ENCODE data around the gene CDK3.

DNA sequence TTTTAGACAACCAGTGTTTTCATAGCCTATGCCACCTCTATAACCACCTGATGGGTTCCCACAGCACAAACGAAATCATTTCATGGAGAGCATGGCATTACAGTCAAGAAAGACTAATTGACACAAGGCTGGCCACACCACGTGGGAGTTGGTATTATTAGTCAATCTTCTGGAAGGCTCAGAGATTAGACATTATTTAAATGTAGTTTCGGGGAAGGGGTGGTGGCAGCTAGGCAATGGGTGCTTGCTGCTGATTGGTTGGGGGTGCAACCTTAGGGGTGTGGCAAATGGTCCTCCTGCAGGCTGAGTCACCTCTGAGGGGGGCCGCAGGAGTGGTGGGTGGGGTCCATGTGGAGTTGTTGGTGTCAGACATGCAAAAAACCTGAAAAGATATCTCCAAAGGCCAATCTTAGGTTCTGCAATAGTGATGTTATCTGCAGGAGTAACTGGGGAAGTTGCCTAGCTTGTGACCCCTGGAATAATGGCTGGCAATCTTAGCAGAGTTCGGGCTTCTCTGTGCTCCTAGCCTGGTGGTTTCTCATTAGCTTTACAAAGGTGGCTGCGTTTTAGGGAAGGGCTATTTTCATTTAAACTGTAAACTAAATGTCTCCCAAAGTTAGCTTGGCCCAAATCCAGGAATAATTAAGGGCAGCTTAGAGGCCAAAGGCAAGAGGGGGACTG, 17.0 kb upstream of the CDK3 start:
- TF ChIP-seq, protein P1, sequence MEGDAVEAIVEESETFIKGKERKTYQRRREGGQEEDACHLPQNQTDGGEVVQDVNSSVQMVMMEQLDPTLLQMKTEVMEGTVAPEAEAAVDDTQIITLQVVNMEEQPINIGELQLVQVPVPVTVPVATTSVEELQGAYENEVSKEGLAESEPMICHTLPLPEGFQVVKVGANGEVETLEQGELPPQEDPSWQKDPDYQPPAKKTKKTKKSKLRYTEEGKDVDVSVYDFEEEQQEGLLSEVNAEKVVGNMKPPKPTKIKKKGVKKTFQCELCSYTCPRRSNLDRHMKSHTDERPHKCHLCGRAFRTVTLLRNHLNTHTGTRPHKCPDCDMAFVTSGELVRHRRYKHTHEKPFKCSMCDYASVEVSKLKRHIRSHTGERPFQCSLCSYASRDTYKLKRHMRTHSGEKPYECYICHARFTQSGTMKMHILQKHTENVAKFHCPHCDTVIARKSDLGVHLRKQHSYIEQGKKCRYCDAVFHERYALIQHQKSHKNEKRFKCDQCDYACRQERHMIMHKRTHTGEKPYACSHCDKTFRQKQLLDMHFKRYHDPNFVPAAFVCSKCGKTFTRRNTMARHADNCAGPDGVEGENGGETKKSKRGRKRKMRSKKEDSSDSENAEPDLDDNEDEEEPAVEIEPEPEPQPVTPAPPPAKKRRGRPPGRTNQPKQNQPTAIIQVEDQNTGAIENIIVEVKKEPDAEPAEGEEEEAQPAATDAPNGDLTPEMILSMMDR (IDR thresholded peaks at IDR 0.05 in 2 of 3, conservative IDR thresholded peaks at IDR 0.05 in 1 of 3; ENCODE audit: insufficient read depth in 2 of 3, low read depth in 1 of 3, low read length in 3 of 3): no peak
- TF ChIP-seq ERF (CRISPR knock-in tag; IDR thresholded peaks at IDR 0.05): no peak
- no peak for TF ChIP-seq POLR3A (IDR thresholded peaks at IDR 0.05; ENCODE audit: borderline replicate concordance, extremely low read depth, insufficient read depth, insufficient read length)
- peak; percentile 49; the same call in 1 of the 2 replicates for TF ChIP-seq MYC (IDR thresholded peaks at IDR 0.05; ENCODE audit: low read depth, low read length)
- no peak for TF ChIP-seq MYC (CRISPR knock-in tag; IDR thresholded peaks at IDR 0.05; ENCODE audit: borderline replicate concordance, low read depth)
- 0 out of 2 replicates have a peak, but pooled peaks have one; percentile 1 for TF ChIP-seq CBFA2T2 (conservative IDR thresholded peaks at IDR 0.05)
- TF ChIP-seq, protein P2, sequence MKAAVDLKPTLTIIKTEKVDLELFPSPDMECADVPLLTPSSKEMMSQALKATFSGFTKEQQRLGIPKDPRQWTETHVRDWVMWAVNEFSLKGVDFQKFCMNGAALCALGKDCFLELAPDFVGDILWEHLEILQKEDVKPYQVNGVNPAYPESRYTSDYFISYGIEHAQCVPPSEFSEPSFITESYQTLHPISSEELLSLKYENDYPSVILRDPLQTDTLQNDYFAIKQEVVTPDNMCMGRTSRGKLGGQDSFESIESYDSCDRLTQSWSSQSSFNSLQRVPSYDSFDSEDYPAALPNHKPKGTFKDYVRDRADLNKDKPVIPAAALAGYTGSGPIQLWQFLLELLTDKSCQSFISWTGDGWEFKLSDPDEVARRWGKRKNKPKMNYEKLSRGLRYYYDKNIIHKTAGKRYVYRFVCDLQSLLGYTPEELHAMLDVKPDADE (conservative IDR thresholded peaks at IDR 0.05; ENCODE audit: control insufficient read depth, low read depth, low read length): no peak
- TF ChIP-seq ATF7 (IDR thresholded peaks at IDR 0.05): 0 out of 2 replicates have a peak, but pooled peaks have one; percentile 36
- no peak for TF ChIP-seq BRCA1 (IDR thresholded peaks at IDR 0.05)
- TF ChIP-seq BRCA1 (CRISPR knock-in tag; IDR thresholded peaks at IDR 0.05): no peak
- TF ChIP-seq RBM22 (IDR thresholded peaks at IDR 0.05; ENCODE audit: low read depth, low read length, poor library complexity, severe bottlenecking): no peak

All from K562 (cell line).